GM11168 (cell line): ENCODE data around the gene CCL17.
"Not testable (repeated sequence)": the region's sequence is repeated elsewhere in the genome, so short reads cannot be mapped to it uniquely, and the experiment has no call there.

ENCODE experiments used
- in situ Hi-C: fragments of 300-500 bp; cut with MboI; formaldehyde crosslinking; loops from one replicate; pipeline ENCODE4 v1.12.0; 2022; ENCODE audit warnings: low sequenced_read_pairs; ENCODE audit not compliant: unreplicated experiment

CCL17 gene

GRCh38 chr16:57394444-57394843 is 10.1 kb upstream of the CCL17 start:
- in situ Hi-C loops = no loop called here

- in situ Hi-C loops = no loop called here
These were observed 9.5 kb upstream of the CCL17 start for GRCh38 chr16:57395026-57395425.

- in situ Hi-C loops = no loop called here
These were observed 7.8 kb upstream of the CCL17 start for GRCh38 chr16:57396786-57397185.

GRCh38 chr16:57397493-57397892 is 7.1 kb upstream of the CCL17 start:
- in situ Hi-C loops = not testable (repeated sequence)

- in situ Hi-C loops = no loop called here
These were observed 2.5 kb upstream of the CCL17 start for GRCh38 chr16:57401943-57402640.

GRCh38 chr16:57405097-57405496 is 530 bp downstream of the CCL17 start:
- in situ Hi-C loops = no loop called here

- in situ Hi-C loops = no loop called here
These were observed 2.3 kb downstream of the CCL17 start for GRCh38 chr16:57406881-57407280.

GRCh38 chr16:57407521-57408353 is 3.2 kb downstream of the CCL17 start:
- in situ Hi-C loops = no loop called here

GRCh38 chr16:57409065-57409464 is 4.5 kb downstream of the CCL17 start:
- in situ Hi-C loops = no loop called here

GRCh38 chr16:57409870-57410587 is 5.5 kb downstream of the CCL17 start:
- in situ Hi-C loops = no loop called here

GRCh38 chr16:57411362-57411976 is 6.9 kb downstream of the CCL17 start:
- in situ Hi-C loops = no loop called here

- in situ Hi-C loops = no loop called here
These were observed 8.0 kb downstream of the CCL17 start for GRCh38 chr16:57412584-57412983.

GRCh38 chr16:57413301-57413730 is 8.7 kb downstream of the CCL17 start:
- in situ Hi-C loops = no loop called here

GRCh38 chr16:57413733-57414132 is 9.2 kb downstream of the CCL17 start:
- in situ Hi-C loops = no loop called here

- in situ Hi-C loops = loop anchor here (5.0 kb wide), 1 partner anchor 114 kb away; no protein-coding TSS in a partner anchor
These were observed 11.5 kb downstream of the CCL17 start for GRCh38 chr16:57416084-57416483.

GRCh38 chr16:57419506-57419905 is 14.9 kb downstream of the CCL17 start:
- in situ Hi-C loops = loop anchor here (5.0 kb wide), 1 partner anchor 117 kb away; no protein-coding TSS in a partner anchor

- in situ Hi-C loops = no loop called here
These were observed 17.7 kb downstream of the CCL17 start for GRCh38 chr16:57422026-57422944.

- in situ Hi-C loops = no loop called here
These were observed 18.6 kb downstream of the CCL17 start for GRCh38 chr16:57423152-57423551.

GRCh38 chr16:57424583-57424982 is 20.0 kb downstream of the CCL17 start:
- in situ Hi-C loops = no loop called here
